GM21390 (cell line): ENCODE measurements around the gene DDB1.

ENCODE experiments used
- ATAC-seq: cut with Tn5 transposase; IDR thresholded peaks from one replicate; pipeline ENCODE4 v1.9.1; 2021; ENCODE audit not compliant: unreplicated experiment

Gene DDB1

DNA sequence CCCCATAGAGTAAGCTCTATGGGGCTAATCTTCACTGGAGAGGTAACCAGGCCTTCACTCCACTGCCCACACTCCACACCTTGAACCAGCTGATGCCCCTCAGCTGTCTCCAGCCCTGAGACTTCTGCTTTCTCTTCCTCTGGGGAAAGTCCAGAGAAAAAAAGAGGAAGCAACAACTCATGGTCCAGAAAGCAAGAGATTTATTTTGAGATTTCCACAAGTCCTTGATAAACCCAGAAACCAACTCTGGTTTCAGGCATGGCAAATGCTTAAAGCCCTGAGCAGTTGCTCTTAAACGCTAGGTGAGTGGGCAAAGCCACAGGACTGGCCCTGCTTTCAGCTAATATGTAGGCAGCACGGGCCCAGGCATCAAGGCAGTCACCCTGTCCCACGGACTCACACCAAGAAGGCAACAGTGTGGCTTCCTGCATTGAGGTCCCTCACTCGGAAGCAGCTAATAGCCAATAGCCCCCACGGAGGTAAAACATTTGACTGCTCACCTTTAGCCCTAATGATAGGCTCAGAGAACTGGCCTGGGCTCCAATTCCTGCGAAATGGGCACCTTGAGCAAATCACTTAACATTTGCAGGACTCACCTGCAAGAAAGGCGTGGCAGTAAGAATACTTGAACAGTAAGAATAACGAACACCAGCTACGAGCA, 24.5 kb upstream of the DDB1 start:
- ATAC-seq = no peak

DNA sequence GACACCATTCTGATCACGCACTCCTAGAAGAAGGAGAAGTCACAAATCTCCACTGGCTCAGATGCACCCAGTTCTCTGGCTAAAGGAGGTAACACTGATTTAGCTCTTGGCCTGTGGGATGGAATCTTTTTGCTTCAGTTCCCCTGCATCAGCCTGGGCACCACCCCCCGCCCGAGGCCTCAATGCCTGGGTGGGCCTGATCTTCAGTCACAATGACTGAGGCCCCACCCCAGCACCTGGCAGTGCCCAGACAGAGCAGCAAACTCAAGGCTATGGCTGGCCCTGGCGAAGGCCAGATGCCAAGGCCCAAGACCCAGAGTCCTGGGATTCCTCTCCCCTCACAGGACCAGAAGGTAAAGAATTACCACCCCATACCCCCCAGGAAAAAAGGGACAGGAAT, 23.8 kb upstream of the DDB1 start:
- no peak for ATAC-seq

DNA sequence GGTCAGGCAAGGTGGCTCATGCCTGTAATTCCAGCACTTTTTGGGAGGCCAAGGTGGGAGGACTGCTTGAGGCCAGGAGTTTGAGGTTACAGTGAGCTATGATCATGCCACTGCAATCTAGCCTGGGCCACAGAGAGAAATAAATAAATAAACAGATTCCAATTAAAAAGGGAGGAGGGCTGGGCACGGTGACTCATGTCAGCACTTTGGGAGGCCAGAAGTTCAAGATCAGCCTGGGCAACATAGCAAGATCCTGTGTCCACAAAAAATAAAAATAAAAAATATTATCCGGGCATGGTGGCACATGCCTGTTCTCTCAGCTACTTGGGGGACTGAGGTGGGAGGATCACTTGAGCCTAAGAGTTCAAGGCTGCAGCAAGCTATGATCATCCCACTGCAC, 21.3 kb upstream of the DDB1 start:
- no peak for ATAC-seq

DNA sequence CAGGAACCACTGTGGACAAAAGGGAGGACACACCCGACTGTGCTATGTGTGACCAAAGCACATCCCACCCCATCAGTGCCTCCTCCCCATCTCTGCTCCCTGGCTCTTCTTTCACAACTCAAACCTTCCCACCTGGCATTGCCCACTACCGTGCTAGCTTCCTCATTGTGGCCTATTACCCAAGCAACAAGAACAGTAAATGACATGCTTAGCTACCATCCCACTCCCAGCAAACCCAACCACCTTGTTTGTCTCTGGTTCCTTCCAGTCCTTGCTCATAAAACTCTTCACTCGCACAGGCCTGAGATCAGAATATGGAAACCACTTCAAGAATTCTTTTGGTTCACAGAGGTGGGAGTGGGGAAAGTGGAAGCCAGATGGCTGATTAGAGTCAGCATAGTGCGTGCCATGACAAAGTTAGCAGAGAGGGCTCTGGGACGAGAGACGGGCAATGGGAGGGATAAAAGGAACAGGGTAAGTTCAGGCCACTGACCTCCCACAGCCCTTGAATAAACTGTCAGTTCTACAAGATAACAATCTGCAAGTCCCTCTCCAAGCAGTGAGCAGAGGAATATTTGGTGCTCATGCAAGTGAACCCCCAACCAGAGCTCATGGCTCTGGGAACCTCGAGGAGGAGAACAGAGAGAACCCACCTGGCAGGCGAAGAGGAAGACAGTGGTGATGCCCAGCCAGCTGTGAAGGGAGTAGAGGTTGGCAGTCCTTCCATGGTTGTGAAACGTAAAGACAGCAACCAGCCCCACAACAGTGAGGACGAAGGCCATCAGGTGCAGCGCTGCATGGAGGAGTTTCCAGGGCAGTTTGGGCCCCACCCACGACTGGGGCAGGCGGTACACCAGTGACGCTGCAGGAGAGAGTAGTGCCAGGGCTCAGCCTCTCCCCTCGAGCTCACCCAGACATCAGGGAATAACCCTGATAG, 20.5 kb upstream of the DDB1 start:
- ATAC-seq = no peak

DNA sequence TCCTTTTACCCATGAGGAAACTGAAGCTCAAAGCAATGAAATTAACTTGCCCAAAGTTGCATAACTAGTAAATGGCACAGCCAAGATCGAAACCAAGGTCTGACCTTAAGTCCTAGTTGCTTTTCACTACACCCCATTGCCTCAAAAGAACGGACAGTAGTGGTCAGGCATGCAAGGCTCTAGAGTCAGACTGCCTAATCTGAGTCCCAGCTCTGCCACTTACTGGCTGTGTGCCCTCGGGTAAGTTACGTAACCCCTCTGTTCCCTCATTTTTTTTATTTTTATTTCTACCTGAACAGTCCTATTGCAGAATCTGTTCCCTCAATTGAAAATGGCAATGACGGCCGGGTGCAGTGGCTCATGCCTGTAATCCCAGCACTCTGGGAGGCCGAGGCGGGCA, 19.1 kb upstream of the DDB1 start:
- ATAC-seq = no peak

DNA sequence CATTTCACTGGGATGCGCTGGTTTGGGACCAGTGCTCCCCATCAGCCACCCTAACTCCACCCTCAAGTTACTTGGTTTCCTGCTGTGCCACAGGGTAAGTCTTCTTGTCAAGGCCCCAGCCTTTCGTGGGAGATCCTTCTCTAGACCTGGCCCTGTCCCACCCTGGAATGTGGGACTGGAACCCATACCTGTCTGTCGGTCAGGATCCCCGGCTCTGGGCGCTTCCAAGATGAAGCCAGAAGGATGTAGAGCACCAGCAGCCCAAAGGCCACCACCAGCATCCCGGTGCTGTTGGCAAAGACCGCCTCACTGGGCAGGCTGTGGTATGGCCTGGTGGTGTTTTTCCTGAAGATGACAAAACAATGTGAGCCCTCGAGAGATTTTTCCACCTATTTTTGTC, 17.9 kb upstream of the DDB1 start:
- ATAC-seq = no peak

DNA sequence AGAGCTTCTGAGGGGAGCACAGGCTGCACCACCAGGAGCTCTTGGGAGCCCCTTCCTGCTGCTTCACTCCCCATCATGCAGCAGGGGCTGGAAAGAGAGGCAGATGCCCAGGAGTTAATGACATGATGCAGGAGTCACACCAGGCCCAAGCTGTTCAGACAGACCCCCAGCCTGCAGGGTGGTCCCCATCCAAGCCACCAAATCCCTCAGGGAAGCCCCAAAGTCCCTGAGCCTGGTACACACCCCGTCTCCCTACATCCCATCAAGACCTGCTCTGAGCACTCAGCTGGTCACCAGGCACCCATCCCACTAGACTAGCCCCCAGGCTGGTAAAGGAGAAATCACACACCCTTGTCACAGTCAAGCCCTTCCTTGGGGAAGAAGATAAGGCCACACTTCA, 17.4 kb upstream of the DDB1 start:
- ATAC-seq = no peak

DNA sequence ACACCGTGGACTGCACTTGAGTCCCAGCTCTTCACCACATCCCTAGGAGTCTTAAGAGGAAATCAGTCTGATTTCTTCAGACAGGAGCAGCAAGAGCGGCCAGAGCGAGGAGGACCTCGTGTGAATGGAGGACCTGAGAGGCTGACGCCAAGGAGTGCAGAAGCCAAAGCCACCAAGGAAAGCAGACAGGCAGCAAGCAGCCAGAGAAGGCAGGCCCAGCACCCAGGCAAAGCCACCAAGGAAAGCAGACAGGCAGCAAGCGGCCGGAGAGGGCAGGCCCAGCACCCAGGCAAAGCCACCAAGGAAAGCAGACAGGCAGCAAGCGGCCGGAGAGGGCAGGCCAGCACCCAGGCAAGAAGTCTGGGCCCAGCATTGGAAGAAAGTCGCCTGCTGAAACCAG, 17.0 kb upstream of the DDB1 start:
- ATAC-seq = no peak

DNA sequence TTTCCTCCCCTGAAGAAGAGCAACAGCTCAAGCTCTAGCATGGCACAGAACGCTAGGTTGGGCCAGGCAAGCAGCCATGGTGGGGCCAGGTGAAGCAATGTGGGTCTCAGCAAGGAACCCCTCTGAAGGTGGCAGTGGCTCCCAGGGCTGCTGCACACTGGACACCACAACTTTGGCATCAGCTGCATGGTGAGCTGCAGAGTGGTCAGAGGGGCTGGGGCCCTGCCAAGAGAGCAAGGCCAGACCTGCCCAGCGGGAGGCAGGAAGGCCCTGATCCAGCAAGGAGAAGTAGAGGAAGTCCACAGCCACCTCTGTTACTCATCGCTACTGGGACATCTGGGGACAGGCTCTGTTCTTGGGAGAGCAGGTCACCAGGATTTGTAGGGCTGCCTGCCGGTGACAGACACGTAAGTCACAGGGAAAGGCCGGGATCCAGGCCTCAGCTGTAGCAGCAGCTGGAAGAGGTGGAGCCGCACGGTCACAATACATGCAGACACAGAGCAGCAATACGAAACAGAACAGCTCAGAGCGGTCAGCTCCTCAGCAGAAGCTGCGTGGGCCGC, 16.4 kb upstream of the DDB1 start:
- ATAC-seq = no peak

DNA sequence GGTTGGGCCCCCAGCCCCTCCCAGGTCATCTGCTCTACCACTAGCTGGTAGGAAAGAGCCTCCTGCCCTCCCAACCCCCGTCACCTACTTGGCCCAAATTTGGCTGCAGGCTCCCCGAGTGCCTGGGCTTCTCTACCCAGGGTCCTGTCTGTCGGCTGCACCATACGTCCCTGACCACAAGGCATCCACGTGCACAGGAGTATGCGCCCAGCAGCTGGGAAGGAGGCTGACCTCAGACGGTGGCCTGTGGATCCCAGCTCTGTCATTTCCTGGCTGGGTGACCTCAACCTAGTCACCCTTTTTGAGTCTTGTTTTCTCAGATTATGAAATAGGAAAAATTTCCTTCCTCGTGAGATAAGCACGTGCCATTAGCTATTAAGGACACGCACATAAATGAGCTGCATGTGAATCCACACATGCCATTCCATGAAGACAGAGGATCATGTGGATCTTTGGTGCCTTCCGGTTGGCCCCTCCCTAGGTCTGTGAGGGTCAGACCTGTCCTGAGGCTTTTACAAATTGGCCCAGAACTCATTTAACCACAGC, 15.1 kb upstream of the DDB1 start:
- no peak for ATAC-seq

DNA sequence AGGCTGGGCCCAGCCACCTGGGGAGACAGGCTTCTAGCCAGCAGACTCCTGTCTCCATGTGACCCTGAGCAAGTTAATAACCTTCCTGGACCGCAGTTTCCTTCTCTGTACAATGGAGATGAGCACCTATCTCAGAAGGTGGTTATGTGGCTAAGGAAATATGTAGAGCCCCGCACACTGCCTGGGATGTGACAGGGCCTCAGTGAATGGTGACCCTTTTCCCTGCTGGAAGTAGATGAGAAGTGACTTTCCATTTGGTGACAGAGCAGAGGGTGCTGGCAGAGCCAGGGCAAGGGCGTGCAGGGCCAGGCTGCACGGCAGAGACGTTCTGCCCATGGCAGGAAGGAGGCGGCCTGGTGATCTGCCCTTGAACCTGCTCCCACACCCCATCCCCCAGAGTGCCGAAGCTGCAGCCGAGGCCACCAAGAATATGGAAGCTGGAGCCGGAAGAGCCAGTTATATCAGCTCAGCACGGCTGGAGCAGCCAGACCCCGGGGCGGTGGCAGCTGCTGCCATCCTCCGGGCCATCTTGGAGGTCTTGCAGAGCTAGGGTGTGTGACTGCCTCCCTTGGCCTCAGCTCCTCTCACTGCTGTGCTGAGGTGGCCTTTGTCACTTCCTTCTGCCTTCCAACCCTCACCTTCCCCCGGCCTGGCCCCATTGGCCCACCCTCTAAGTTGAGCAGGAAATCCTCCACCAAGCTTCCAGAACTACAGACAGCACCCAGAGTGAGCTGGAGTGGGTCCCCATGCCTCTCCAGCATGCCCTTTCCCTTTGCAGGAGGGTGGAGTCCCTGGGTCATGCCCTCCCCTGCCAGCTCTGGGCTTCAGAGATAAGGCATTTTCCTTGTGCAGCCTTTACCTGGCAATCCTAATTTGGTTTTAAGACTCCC, 13.3 kb upstream of the DDB1 start:
- no peak for ATAC-seq

DNA sequence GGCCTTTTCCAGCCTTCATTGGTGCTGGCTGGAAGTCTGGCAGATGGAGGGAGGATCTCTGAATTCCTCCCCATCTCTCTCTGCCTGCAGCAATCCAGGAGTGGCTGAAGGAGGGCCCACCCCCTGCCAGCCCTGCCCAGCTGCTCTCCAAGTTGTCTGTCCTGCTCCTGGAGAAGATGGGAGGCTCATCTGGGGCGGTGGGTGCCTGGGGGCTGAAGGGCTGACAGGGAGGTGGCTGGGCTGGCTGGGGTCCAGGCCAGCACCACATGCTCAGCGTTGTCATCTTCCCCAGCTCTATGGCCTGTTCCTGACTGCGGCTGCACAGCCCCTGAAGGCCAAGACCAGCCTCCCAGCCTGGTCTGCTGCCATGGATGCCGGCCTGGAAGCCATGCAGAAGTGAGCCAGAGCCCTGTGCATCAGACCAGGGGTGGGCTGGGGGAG, 12.3 kb upstream of the DDB1 start:
- ATAC-seq = no peak

DNA sequence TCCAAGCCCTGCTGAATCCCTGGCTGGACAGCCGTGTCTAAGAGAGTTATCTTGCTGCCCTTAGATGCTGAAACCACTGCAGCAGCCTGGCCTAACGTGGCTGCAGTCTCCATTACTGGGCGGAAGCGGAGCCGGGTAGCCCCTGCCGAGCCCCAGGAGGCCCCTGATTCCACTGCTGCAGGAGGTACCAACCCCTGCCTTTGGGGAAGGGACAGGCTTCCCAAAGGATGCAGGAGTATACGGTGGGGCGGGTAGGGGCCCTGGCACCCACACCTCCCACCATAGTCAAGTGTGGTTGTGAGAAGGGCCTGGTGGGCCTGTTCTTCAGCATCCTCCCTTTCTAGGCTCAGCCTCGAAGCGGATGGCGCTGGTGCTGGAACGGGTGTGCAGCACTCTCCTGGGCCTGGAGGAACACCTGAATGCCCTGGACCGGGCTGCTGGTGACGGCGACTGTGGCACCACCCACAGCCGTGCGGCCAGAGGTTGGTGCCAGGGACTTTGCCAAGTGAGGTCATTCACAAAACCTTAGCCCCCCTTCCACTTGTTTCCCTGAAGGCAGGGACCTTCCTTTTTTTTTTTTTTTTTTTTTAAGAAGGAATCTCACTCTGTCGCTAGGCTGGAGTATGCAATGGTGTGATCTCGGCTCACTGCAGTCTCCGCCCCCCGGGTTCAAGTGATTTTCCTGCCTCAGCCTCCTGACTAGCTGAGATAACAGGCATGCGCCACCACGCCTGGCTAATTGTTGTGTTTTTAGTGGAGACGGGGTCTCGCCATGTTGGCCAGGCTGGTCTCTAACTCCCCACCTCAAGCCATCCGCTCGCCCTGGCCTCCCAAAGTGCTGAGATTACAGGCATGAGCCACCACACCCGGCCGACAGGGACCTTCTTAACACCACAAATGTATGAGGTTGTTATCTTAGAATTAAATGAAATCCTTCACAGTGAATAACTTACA, 11.2 kb upstream of the DDB1 start:
- ATAC-seq = no peak

DNA sequence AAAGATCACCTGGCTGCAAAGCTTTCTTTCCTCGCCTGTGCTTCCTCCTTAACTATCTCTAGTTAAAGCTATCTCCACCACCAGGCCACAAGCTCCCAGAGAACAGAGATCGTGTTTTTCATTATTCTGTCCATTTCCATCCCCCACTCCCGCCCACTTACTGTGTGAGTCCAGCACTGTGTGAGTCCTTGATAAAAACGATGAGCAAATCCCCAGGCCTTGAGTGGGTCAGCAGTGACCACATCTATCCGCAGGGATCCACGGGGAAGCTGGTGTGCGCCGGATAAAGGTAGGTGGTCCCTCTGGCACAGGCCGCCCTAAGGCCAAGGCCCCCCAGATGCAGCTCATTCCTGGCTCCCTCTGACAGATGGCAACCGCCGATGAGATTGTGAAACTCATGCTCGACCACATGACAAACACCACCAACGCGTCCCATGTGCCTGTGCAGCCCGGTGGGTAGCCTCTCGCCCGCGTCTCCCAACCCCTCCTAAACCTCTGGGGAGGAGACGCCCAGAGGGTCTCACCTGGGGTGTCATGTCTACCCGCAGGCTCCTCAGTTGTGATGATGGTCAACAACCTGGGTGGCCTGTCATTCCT, 9.4 kb upstream of the DDB1 start:
- ATAC-seq = no peak

DNA sequence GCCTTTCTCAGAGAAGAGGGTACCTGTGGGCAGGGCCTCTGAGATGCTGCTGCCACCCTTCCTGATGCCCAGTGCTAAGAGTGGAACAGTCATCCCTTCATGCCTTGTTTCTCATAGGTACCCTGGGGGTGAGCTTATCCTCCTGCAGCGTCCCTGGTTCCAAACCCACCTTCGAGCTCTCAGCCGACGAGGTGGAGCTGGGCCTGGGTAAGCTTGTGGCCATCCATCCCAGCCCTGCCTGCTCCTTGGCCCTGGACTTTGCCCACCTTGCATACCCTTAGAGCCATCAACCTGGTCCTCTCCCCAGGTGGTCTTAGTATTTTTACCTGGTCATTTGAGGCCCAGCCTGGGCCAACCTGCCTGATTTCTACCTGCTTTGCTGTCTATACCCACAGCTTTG, 8.8 kb upstream of the DDB1 start:
- ATAC-seq = no peak

DNA sequence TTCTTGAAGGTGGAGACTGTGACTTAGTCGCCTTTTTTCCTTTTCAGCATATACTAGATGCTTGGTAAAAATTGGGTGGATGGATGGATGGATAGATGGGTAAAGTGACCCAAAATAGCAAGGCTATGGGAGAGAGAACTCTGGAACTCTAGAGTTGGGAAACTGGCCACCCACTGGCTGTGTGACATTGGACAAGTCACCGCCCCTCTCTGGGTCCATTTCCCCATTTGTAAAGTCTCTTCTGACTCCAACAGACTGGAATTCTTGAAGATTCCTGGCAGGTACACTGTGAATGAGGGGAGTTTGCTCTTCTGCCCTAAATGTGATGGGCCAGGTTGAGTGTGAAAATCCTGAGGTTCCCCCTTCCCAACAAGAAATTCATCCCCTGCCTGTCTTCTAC, 8.1 kb upstream of the DDB1 start:
- ATAC-seq = no peak

DNA sequence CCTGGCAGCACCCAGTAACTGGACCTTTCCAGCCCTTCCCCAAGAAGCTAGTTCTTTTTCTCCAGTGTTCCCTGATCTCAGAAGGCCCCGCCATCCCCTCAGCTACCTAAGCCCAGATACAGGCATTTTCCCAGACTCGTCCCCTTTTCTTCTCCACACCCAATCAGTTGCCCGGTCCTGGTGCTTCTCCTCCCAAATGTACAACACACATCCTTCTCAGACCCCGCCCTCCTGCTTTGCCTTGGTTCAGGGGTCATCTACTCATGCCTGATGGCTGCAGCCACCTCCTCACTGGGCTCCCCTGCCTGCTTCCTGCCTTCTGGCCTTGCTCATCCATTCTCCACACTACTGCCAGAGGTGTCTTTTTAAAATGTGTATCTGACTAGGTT, 6.6 kb upstream of the DDB1 start:
- no peak for ATAC-seq

DNA sequence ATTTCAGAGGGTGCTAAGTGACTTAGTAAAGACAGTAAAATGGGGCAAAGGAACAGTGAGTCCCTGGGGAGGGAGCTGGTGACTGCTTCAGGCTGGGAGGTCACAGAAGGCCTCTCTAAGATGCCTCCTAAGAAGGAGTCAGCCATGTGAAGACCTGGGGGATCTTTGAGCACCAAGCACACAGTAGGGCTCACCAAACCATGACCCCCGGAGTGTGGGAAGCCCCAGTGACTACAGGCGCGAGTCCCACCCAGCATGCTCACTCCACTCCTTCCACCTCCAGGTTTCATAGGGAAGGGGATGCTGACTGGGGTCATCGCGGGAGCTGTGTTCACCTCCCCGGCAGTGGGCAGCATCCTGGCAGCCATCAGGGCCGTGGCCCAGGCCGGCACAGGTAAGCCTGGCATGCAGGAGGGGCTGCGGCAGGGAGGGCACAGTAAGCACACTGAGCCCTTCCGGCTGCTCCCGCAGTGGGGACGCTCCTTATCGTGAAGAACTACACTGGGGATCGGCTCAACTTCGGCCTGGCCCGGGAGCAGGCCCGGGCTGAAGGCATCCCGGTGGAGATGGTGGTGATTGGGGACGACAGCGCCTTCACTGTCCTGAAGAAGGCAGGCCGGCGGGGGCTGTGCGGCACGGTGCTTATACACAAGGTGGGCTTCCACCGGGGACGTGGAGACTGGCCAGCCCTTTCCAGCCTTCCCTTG, 6.0 kb upstream of the DDB1 start:
- no peak for ATAC-seq
